Measurements from ENCODE around the gene SOX5.

SOX5 gene

DNA sequence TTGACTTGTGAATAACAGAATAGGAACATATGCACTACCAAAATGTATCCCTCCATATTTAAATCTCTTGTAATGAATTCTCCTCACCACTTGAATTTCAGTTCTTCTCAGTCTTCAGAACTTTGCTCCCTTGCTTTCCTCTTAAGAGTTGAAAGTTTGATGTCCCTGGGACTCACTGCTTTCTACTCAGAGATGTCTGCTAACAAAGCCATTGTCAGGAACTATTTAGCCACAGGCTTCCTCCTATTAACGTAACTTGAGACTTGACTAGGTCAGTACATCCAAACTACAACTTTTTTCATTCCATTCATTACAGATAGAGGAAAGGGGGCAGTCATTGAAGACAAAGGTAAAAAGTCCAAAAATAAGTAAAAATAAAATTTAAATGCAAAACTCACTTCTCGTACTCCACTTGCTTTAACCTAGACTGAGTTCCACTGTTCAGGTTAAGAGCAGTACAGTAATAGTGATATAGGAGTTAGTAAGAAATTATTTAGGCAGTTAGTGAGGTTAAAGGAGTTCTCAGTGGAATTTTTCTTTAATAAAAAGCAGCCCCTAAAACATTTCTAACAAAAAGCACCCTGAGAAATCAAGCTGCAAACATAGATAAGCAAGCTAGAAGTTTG, 364.2 kb downstream of the SOX5 start:
- DNase-seq: no peak

DNA sequence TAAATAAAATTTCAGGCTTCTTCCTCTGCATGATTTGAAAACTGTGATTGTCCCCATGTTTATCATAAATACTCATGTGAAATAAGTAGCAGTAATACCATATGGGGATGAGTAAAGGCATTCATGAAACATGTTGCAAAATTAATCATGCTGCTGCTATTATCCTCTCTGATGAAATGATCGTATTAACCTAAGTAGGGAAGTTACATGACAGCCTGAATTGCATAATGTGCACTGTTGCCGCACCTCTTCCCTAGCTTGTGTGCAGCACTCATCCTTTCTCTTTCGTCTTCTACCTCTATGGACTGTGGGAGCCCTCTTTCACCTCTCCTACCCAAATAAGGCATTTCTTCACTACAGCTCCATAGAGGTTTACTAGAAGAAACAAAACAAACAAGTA, 367.6 kb downstream of the SOX5 start:
- DNase-seq: no peak

DNA sequence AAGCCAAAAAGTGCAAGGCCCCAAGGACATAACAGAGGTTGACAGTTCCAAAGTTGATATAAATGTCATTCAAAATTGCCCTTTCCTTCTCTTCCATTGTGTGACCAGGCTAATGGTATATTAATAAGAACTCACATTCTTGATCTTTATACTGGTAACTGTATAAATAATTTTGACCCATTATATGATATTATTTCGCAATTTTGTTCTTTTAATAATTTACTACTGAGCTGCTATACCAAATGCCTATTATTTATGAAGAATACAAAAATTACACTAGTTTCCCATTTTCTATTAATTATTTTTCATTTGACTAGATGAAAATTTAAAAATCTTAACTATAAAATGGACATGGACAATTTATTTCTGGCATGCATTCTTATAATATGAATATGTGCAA, 370.2 kb downstream of the SOX5 start:
- no peak for DNase-seq

DNA sequence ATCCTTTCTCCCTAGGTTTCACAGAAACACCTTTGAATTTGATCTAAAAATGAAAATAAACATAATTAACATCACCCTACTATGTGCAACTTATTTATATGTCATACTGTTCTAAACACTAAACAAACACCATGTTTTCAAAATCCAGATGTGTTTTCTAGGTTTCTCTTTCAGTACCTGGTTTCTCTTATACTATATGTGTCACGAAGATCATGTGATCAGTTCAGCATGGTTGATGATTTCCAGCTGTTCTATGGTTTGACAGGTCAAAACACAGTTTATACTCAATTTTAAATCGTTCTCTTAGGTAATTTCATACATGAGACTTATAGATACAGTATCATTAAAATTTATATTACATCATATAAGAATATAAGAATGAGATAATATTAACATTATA, 373.1 kb downstream of the SOX5 start:
- no peak for DNase-seq

DNA sequence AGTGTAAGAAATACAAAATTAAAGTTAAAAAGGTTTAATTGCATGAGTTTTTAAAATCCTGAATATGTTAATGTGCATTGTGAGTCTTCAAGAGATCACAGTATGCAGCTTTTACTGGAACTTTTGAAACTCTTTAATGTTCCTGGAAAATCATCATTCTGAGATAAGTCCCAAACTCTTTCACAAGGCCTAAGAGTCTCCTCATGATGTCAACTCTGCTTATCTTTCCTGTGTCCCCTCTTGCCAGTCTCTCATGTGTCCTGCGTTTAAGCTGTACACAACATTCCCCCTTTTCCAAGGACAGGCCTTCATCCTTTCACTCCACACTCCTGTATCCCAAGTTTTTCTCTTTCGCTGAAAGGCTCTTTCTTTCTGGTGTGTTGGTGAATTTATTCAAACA, 380.1 kb downstream of the SOX5 start:
- no peak for DNase-seq

DNA sequence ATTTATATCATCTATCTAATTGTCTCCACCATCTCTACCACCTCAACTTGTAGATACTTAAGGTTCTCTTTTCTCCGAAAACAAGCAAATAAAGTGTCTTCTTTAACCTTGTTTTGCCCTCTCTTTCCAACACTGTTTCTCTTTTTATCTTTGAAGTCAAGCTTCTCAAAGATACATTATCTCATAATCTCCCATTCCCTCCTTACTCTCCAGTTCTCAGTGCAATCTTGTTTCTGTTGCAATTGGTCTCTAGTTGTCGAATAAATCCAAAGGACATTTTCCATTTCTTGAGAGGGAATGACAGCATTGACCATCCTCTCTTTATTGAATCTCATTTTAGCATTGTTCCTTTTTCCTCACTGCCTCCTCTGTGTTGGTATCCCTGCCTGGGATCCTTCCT, 383.3 kb downstream of the SOX5 start:
- DNase-seq: no peak

DNA sequence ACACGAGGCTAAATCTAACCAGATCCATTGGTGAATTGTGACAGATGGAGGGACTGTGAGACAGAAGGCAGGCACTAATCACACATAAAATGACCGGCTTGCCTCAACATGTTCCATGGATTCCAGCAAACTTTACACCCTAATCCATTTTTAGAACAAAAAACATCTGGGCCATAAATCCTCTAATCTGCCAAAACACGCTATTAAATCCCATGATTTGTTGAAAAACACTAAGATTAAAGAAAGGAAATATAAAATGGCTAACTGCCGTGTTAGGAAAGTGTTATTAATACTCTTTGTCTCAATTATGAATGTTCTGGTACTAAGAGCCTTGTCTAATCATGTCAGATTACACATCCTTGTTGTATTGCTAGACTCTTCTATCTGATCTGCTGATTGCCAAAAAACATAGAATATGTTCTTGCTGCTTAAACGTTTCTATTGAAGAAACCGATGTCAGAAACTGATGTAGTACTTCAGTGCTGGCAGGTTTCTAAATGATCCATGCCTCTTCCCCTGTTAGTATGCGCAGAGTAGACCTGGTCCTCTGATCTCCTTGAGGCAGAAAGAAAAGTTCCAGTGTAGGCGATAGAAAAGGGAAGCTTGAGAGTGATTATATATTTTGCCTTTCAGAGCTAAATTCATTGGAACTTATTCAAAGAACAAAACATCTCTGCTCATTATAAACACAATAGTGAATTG, 384.9 kb downstream of the SOX5 start:
- DNase-seq: no peak

DNA sequence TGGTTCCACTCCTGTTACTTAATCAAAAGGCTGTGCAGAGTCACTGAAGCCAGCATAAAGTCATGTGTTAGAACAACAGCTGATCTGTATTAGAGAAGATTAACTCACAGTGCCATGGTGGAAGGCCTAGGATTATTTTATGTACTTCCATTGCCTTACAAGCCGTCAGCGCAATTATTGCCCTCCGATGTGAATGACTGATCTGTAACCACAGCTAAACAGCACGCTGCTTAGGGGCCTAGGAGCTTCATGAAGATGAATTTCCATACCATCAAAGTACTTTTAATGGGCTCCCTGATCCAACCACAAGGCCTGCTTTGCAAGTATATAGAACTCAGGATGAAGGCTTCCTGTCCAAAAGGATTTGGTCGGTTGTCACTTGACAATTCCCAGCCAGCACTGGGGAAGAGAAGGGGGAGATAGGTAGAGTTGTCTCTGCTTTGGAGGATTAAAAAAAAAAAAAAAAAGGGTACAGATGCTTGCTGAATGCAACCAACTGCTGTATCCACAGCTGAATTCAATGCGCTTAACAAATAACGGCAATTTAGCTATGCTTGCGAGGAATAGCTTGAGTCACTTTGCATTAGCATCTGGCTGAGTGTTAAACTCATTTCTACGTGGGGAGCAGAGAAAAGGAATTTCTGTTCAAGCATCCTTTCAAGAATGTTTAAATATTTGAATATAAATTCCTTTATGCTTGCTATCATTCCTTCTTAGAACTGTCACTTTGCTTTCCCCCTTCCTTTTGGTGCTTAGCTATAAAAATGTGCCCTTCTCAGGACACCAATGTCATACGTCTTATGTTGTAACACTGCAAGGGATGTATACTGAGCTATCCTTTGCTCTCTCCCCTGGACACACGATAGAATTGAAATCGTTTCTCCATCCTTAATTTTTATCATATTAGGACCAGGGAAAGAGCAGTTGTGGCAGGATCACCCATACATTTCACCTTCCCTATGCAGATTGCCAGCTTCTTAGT, 387.8 kb downstream of the SOX5 start:
- DNase-seq: no peak

DNA sequence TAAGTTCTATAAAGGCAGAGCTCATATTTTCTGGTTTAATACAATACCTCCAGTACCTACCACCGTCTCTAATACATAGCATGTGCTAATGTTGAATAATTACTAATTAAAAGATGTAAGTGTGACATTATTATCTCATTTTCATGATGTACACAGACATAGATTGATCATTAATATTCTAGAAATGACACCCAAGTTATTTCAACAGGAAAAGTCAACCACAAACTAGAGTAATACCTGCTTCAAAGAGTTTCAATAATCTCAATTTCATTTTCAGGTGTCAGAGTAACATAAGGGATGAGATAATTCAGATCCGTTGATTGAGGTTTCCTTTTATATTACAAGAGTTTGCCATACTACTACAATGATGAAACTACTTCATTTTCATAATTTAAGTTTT, 388.9 kb downstream of the SOX5 start:
- DNase-seq: no peak

DNA sequence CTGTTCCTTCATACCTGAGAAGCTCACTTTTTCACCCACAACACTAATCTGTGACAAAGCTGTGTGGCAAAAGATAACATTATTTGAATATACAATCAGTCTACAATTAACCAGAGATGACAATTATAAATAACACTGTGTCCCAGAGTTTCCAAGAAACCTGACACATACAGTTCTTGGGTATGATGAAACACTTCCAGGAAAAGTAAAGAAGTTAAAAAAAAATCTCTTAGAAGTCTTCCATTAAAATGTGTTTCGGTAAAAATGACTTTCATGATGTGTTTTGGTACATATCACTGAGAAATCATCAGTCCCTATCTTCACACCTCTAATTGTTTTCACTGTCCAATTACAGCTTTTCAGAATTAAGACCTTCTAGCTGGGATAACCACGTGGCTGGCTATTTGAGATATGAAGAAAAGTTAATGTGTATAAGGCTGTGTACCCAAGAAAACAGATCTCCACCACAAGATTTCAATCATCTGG, 390.2 kb downstream of the SOX5 start:
- no peak for DNase-seq

DNA sequence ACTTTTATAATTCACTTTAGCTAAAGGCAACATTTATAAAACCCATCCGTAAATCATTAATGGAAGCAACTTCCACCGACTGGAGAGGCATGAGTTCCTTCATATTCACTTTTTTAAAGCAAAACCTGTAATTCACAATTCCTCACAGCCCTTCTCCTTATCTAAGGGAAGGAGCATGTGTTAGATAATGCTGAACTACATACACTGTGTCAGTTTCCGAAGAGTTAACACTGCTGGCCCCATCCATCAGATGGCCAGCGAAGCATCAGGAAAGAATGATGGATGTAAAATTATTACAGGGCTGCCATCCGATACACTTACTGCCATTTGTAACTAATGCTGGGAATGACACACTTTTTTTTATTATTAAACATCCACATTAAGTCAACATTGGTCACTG, 392.8 kb downstream of the SOX5 start:
- no peak for DNase-seq

DNA sequence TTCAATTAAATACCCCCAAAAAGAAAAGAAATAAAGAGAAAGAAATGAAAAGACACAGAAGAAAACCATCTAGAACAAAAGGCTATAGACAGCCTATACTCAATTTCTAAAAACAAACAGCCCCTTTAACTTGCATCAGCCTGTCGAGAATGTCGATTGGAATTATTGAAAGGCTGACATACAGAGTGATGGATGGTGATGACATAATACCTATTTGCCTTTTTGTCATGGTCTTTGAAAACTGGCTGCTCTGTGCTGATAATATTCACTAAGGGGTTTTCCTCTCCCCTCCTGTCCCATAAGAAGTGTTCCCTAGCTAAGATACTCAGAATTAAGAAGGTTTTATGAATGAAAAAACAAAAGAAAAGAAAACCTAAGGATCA, 393.7 kb downstream of the SOX5 start:
- DNase-seq: no peak

DNA sequence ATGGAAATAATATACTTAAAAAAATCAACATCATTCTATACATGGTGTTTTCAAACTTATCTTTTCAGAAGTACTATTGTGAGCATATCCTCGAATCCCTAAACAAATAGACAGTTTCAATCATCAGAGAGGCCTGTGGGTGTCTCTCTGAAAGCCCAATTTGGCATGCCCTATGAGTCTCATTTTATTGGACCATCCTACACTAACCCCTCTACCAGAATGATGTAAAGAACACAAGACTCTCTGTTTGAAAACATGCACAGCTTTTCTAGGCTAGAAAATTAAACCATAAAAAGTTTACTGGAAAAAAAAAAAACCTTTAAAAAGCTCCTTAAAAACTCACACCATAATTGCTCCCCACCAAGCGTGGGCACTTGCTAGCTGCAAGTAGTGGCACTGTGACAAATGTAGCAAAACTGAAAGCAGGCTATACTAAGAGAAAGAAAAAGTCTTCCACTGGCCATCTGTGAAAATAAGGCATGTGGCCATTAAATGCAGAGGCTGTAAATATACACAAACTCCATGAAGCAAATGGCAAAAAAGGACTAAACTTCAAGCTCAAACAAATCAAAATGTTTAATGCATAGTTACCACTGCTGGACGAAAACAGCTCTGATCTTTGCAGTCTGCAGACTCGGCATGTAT, 394.2 kb downstream of the SOX5 start:
- DNase-seq: no peak

DNA sequence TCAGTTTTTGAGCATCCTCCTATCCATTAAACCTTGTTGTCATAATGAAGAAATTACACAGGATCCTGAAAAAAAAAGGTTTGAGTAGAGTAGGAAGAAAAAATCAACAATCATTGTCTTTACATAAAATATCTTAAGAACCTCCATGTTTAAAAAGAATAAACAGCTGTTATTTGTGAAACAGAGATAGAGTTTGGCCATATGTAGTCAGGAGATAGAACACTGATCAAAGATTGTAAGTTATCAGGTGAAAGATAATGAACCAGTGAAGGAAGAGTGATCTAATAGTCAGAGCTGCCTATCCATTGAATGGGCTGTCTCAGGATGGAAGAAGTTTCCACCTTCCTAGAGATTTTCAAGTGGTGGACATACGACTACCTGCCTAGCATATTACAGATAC, 397.1 kb downstream of the SOX5 start:
- no peak for DNase-seq

DNA sequence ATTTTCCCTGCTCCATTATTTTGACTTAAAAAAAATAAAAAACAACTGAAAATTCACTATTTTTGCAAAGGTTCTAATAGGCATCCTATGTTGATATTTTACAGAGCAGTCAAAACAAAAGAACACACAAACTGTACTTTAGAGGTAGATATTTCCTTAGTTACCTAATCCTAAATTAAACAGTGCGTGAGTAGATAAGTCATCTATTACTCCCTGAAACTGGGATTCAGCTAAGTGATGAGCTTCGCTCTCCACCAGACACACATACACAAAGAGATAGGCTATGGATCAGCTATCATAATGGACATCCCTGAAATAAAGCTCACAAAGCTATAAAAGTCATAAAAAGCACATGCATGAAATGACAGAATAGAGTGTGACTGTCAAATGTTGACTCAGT, 398.7 kb downstream of the SOX5 start:
- no peak for DNase-seq

DNA sequence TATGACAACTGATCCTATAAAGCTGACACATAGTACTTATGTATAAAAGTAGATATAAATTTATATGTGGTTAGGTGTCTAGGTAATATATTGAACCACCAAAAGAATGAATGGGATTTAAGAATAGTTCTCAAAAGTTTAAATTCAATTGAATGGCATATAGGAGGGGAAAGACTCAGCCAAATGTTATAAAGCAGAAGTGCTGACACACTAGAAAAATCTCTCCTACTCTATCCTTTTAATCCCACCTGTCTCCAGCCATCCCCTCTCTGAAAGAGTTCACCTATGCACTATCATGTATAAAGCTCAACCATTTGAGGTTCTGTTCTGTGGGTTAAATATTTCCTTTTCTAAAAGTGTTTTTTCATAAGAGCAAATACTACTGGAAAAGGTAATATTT, 400.7 kb downstream of the SOX5 start:
- no peak for DNase-seq

DNA sequence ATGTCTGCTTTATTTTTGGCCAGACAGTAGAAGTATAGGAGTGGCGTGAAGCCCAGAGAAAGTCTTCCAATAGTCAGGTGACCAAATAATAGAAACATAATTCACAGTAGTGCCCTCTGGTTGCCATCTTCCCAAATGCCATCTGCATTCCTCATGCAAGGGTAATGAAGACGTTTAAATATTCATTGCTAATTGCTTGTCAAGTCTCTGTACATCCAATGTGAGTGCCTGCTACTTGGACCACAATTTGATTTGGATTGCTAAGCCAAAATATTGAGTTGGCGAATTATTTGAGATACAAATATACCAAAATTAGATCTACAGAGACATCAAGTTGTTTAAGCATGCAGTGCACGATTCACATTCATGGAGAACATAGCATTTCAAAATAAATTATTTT, 402.7 kb downstream of the SOX5 start:
- DNase-seq: no peak

DNA sequence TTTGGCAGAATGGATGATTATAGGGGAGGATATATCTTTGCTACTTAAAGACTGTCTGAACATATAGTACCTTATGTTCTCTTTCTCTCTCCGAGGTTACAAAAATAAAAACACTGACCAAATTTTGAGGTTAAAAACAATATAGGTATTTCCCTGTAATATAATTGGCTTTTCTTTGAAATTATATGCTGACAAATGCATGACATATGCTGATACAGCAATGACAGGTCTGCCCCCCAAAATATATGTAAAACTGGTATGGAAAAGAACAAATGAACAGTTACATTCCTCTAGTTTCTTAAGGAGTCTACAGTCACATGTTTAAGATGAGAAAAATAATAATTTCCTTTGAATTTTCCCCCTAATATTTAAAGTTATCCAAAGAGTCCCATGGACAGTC, 405.7 kb downstream of the SOX5 start:
- no peak for DNase-seq

DNA sequence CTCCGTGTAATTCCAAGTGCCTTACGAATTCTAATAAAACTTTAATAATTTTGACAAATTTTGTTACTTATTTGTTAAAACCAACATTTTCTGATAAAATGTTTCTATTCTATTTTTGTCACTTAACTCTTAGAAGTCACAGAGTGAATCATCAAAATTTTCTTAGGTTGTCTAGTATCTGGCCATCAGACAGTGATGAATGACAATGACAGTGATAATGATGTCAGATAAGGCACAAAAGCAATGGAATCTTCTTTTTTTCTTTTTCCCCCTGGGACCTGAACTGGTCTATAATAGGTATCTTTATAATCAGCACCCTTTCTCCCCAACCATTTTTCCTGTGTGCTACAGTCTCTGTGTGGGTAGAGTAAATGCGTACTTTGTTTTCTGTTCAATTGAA, 407.3 kb downstream of the SOX5 start:
- no peak for DNase-seq

DNA sequence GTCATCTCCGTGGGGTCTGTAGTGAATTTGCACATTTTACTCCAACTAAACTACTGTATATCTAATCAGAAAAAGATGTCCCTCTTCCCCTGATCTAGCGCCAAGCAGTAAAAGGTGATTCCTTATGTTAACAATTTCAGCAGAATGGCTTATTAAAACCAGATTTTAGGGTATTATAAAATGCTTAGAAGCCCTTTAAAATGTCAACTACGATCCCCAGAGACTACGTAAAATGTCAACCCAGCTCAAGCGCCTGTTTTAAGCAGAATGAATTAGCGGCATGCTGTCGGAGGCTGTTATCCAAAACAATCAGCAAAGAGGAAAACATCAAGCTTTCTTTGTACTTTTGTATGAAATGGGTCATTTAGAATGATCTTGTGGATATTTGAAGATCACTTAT, 408.9 kb downstream of the SOX5 start:
- DNase-seq: no peak

DNA sequence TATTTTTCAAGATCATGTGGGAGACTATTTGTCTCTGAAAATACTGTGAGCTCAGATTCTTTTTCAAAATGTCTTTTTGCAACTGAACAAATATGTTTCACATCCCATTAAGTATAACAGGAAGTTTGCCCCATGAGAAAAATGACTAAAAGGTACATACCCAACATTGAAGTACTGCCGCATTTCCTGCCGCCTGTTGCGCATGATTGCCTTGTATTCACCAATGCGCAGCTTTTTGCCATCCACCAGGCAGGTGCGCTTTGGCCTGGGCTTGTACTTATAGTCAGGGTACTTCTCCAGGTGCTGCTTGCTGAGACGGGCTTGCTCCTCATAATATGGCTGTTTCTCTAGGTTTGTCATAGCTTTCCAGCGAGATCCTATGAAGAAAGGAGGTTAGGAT, 413.2 kb downstream of the SOX5 start:
- no peak for DNase-seq

DNA sequence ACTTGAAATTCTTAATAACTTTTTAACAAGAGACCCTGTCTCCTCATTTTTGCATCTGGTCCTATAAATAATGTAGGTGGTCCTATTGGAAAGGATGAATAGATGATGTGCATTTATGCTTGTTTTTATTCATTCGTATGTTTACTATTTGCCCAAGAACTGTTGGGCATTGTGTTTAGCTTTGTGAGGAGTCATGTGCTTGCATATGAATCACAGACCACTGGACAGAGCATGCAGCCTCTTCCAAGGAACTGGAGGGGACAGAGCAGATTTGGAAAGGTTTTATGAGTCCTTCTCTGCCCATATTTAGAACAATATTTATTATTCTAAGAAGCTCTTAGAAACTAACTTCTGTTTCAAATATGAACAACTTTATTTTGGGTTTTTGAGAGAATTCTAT, 414.0 kb downstream of the SOX5 start:
- DNase-seq: no peak

DNA sequence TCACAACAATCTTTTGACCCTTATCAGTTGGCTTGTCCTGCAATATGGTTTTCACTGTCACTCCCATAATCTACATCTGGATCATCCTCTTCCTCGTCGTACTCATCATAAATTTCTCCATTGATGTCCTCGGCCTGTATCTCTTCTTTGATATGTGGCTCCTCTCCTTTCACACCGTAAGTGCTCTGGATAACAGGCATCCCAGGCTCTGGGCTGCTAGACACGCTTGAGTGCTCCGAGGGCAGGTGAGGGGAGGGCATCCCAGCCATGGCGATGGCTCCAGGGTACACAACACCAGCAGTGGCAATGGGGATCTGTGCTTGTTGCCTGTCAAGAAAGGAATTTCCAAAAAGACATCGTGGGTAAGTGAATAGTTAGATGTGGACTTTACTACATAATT, 415.3 kb downstream of the SOX5 start:
- no peak for DNase-seq
